Activated CD4-positive, alpha-beta T cell treated with anti-CD3 and anti-CD28 coated beads for 24 hours (primary cell): ENCODE data around the gene MCM3.

Source experiments
- DNase-seq, 2 donors: peaks; one replicate each; pipeline ENCODE4 v3.0.0-alpha.2; 2020; ENCODE audit warnings: low read depth in 2 of 2

Gene MCM3

GRCh38 chr6:52251113-52251512, 33.4 kb downstream of the MCM3 start:
- DNase-seq, result no peak

DNA sequence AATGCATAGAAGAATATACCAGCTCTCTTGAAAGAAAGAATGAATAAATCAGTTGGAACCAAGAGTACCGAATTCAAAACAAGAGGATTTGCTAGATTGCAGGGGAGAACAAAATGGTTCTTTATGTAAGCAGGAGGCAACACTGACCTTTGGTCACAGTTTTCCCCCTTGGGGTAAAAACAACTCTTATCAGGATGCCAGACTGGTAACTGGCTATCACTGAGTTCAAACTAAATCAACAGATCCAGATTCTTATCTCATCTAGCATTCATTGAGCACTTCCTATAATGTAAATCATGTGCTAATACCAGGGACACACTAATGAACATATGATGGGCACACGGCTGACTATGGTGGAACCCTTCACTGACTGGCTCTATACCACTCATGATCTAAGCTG, 35.5 kb downstream of the MCM3 start:
- DNase-seq, result no peak

- no peak for DNase-seq
Observed at GRCh38 chr6:52245425-52245824, 39.1 kb downstream of the MCM3 start.

- no peak for DNase-seq
Observed at GRCh38 chr6:52244400-52244799, 40.1 kb downstream of the MCM3 start, which contains the start of gene IL17F. Gene IL17F (minus strand): TSS chr6:52244500. CDS start chr6:52244429, 71 bp downstream.

DNA sequence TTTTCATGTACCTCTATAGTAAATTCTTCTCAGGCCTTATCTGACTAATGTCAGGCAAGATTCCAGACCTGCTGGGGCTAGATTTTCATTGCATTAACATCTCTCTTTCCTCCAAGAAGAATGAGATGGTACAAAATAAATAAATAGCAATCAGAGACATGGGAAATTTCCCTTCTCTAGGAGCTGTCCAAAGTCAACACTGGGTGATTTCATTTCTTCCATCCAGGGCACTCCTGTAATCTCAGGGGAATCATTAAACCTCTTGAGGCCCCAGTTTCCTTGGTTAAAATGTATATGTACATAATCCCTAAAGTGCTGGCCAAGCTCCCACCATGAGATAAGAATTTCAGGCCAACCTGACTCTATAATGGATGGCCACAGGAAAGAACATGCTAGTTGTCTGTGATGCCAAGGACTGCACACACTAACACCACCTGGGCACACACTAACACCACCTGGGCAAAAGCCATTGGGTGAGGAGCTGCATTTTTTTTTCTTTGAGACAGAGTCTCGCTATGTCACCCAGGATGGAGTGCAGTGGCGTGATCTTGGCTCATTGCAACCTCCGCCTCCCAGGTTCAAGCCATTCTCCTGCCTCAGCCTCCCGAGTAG, 41.2 kb downstream of the MCM3 start:
- DNase-seq, result no peak

- DNase-seq, result no peak
Observed at GRCh38 chr6:52241819-52242218, 42.7 kb downstream of the MCM3 start.

DNA sequence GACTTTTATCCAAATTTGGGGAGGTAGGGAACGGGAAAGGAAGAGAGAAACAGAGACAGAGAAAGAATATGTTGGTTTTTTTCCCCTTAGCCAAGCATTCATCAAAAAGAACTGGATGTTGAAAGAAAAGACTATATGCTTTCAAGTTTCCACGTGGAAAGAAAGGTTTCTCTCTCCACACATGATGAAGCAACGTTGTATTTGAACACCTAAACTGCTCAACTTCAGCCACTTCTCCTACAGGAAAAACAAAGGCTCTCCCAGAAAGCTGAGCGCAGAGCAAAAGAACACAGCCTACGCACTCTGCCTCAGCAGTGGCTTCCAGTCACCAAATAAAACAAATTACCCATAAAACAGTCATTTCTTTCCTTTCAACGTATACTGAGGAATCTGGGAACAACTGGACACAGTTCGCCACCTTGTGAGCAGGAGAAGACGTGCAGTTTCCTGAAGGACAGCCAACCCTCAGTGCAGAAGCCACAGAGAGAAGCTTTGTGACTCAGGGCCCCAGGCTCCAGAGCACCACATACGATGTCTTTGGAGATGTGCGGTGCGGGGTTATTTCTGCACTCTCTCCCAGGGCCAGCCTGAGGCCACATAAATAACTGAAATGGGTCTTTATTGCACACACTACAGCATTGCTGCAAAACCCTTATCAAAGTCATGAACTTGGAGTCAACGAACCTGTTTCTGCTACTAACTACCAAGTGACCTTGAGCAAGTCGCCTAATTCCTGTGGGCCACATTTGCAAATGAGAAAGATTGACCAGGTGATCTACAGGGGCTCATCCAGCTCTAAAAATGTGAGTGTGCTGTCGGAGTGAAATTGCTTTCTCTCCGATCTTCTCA, 50.3 kb downstream of the MCM3 start:
- peak in 1 of 2 donors; percentile 14 for DNase-seq

- DNase-seq, result no peak
Observed at GRCh38 chr6:52233005-52233404, 51.5 kb downstream of the MCM3 start.

DNA sequence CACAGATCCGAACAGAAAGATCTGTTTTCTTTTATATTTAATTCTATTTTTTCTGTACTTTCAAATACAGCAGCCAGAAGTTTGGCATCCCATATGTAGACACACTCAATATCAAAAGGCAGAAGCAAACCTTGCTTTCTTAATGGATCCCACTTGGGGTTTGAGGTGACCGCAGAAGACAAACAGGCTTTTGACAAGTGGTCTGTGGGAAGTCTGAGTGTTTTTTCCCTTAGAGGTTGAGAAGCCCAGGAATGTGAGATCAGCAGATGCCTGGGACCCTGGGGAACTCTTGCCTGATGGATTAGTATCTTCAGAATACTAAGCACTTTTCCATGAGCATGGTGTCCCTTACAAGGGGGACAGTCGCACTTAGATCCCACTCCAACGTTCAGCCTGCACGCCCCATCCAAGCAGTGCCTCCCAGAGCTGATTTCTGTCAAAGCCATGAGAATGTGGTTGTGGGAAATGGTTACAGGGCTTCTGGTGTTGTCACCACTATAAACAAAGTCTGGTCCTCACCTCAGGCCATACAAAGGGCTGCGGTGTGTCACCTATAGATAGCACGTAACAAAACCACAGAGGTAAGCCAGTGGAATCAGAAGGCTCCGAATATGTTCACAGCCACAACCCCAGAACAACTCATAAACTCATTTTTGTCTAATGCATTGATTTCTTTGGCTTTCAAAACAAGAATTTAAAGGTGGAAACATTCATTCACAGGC, 53.0 kb downstream of the MCM3 start:
- no peak for DNase-seq

DNA sequence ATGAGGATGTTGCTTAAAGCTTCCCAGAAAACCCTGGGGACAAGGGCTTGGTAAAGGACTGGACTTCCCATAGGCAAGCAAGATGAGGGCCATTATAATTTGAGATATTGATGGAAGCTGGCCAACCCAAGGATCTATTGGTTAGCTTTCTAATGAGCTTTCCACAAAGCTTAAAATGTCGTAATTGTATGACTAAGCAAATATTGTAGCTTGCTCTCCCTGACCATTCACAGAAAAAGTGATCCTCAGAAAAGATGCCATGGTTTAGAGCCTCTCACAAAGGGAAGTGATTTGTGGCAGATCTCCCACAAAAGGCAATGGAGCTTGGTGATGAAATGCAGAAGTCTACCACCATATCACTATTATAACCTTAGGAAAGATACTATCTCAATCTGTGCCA, 53.9 kb downstream of the MCM3 start:
- no peak for DNase-seq

- peak; percentile 39 to 56 for DNase-seq
Observed at GRCh38 chr6:52227495-52227894, 57.0 kb downstream of the MCM3 start.

- DNase-seq, result peak in 1 of 2 donors; percentile 17
Observed at GRCh38 chr6:52221302-52221701, 63.2 kb downstream of the MCM3 start.

DNA sequence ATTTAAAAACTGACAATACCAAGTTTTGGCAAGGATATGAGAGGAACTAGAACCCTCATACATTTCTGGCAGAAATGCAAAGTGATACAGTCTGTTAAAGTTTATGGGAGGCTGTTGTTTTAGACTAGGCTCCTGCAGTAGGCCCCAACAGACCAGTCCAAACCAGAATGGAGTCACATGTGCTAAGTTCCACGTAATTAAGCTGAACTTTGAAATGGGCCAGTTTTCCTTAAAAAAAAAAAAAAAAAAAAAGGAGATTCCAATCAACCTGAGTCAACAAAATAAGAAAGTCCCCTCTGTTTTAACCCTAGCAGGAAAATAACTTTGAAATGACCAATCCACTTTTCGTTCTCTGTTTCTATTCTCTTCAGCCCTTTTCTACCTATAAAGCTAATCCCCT, 66.8 kb downstream of the MCM3 start:
- DNase-seq, result no peak

- no peak for DNase-seq
Observed at GRCh38 chr6:52216932-52217575, 67.5 kb downstream of the MCM3 start.

DNA sequence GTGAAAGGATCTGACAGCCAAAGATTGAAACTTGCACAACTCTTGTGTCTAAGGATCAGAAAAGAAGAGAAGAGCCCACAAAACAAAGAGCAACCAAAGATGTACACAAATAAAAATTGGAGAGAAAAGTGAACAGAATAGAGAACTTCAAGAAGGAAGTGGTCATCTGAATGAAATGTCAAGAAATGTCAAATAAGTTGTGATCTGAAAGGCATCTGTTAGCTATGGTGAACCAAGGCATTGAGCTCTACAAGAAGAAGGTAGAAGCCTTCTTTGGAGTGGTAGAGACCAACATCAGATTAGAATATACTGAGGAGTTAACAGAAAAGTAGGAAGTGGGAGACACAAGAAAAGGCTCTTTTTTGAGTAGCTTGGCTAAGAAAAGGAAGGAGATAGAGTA, 68.8 kb downstream of the MCM3 start:
- DNase-seq, result no peak
